Lung (tissue), 12 donors: ENCODE results near the gene SMARCC2. TPM values are rescaled to one million over a fixed set of nuclear protein-coding genes. Genes with fewer than 3 reads are reported as not detected.

Source experiments
- ATAC-seq: fragments of 200-7000 bp; cut with Tn5 transposase; one replicate; pipeline ENCODE4 v1.9.1; 2020; ENCODE audit warnings: moderate number of reproducible peaks; ENCODE audit not compliant: insufficient read depth, low FRiP score
- DNase-seq, 3 donors: peaks; one replicate each; pipeline ENCODE4 v3.0.0-alpha.2; 2013 to 2017
- H3K27ac ChIP-seq, 2 donors: one replicate each; pipeline ENCODE4 v1.5.1; 2013; ENCODE audit warnings: mild to moderate bottlenecking in 2 of 2, moderate library complexity in 2 of 2, control low read depth in 1 of 2, inconsistent platforms in 1 of 2, low read depth in 1 of 2, low read length in 1 of 2
- H3K27me3 ChIP-seq, 3 donors: one replicate each; pipeline ENCODE4 v1.5.1; 2013; ENCODE audit warnings: low read length in 2 of 3; ENCODE audit not compliant: control insufficient read depth in 3 of 3, insufficient read depth in 3 of 3
- H3K36me3 ChIP-seq, 4 donors: one replicate each; pipeline ENCODE4 v1.5.1; 2013; ENCODE audit warnings: low read length in 4 of 4, mild to moderate bottlenecking in 1 of 4, moderate library complexity in 1 of 4; ENCODE audit not compliant: control insufficient read depth in 4 of 4, insufficient read depth in 4 of 4
- H3K4me1 ChIP-seq, 5 donors: one replicate each; pipeline ENCODE4 v1.5.1; 2013; ENCODE audit warnings: low read length in 5 of 5, mild to moderate bottlenecking in 2 of 5, moderate library complexity in 1 of 5; ENCODE audit not compliant: control insufficient read depth in 5 of 5, insufficient read depth in 5 of 5
- H3K4me3 ChIP-seq: one replicate; pipeline ENCODE4 v1.5.1; 2013; ENCODE audit warnings: mild to moderate bottlenecking, control low read depth, moderate library complexity
- H3K9ac ChIP-seq, 2 donors: one replicate each; pipeline ENCODE4 v1.5.1; 2013; ENCODE audit warnings: low read length in 2 of 2, control low read depth in 1 of 2; ENCODE audit not compliant: insufficient read depth in 1 of 2
- H3K9me3 ChIP-seq, 4 donors: one replicate each; pipeline ENCODE4 v1.5.1; 2013; ENCODE audit warnings: low read length in 3 of 4, mild to moderate bottlenecking in 1 of 4, moderate library complexity in 1 of 4; ENCODE audit not compliant: control insufficient read depth in 4 of 4, insufficient read depth in 3 of 4
- CTCF ChIP-seq: IDR thresholded peaks from 2 replicates; pipeline ENCODE4 v1.5.1; 2012; ENCODE audit warnings: mild to moderate bottlenecking; ENCODE audit errors: control extremely low read depth, extremely low read depth
- WGBS, 2 donors: extraction: QIAGEN DNeasy Blood & Tissue Kit; methylation state at CpG; one replicate each; pipeline ENCODE4 v1.1.7; 2013; 5-methylcytosine and 5-hydroxymethylcytosine counted together
- polyA plus RNA-seq, 2 donors: library from polyadenylated mRNA; stranded (reverse); fragments of 200-250 nt; gene quantifications; one replicate each; pipeline ENCODE4 v1.2.1, GENCODE V29; 2013
- total RNA-seq, 2 donors: library from RNA; depleted of rRNA in 1 of 2; stranded (reverse); fragments of >200 nt in 1 of 2; gene quantifications; one replicate each; pipeline ENCODE4 v1.2.1, GENCODE V29; 2014 to 2021
- donor health status: control.
- donor health status: control.
- donor health status: Bipolar disorder and iron deficiency.
- donor health status: healthy.
- donor health status: DM: yes; HTN: yes; CAD: no.

The SMARCC2 gene
- total and polyA plus RNA-seq, 4 donors: 23.9 to 97.5 (median 47.7) TPM

GRCh38 chr12:56145217-56145616 lies 44.1 kb downstream of the SMARCC2 start:
- H3K27me3 ChIP-seq: no peaks in the 10 kb centered on the region
- DNase-seq (no peak), ATAC-seq (no peak)
- no peak overlapping the region for H3K9ac ChIP-seq
- WGBS, 2 donors: 91 to 93% methylated on average over 3 of the region's 3 CpGs
- no peak overlapping the region for H3K4me3 ChIP-seq
- peaks cover 17 to 31% (median 28%) of the 10 kb centered on the region in 4 donors for H3K36me3 ChIP-seq
- no peak for TF ChIP-seq CTCF
- peaks cover 0 to 15% (median 5%) of the 10 kb centered on the region in 5 donors for H3K4me1 ChIP-seq
- H3K9me3 ChIP-seq: no peaks in the 10 kb centered on the region
- H3K27ac ChIP-seq: no peak overlapping the region

GRCh38 chr12:56143870-56144269 lies 45.4 kb downstream of the SMARCC2 start:
- no peak for ATAC-seq
- no peak overlapping the region for H3K4me3 ChIP-seq
- no peaks in the 10 kb centered on the region for H3K9me3 ChIP-seq
- peaks cover 17 to 37% (median 34%) of the 10 kb centered on the region in 4 donors for H3K36me3 ChIP-seq
- 61 to 66% methylated on average over 8 of the region's 8 CpGs for whole genome bisulfite sequencing, 2 donors
- H3K27ac ChIP-seq: peak overlapping the region; percentile 72 to 74
- no peak for DNase-seq
- no peak overlapping the region for H3K9ac ChIP-seq
- TF ChIP-seq CTCF: no peak
- no peaks in the 10 kb centered on the region for H3K27me3 ChIP-seq
- peaks cover 0 to 15% (median 5%) of the 10 kb centered on the region in 5 donors for H3K4me1 ChIP-seq

GRCh38 chr12:56143217-56143616 lies 46.1 kb downstream of the SMARCC2 start:
- no peak for ATAC-seq
- peaks cover 20 to 42% (median 40%) of the 10 kb centered on the region in 4 donors for H3K36me3 ChIP-seq

More at GRCh38 chr12:56143217-56143616, 46.1 kb downstream of the SMARCC2 start:
- Histone ChIP-seq H3K9me3 (no peaks in the 10 kb centered on the region), H3K9ac (no peak overlapping the region), H3K27ac (peak overlapping the region; percentile 17 to 47), H3K27me3 (no peaks in the 10 kb centered on the region), H3K4me3 (no peak overlapping the region), H3K4me1 (peaks cover 0 to 15% (median 5%) of the 10 kb centered on the region in 5 donors)
- TF ChIP-seq CTCF: no peak
- no peak for DNase-seq
- WGBS, 2 donors: 48 to 58% methylated on average over 4 of the region's 4 CpGs
